Common myeloid progenitor, CD34-positive (primary cell): Measurements from ENCODE around the gene ATRIP.
A peak's percentile ranks its signal among the peaks of the same experiment; 100 is the strongest.

Experiments used
- CTCF ChIA-PET: fragments of 350-600 bp; sonication (Branson Sonifier 250); formaldehyde crosslinking; loops from one replicate; lab custom pipeline; 2021; ENCODE audit warnings: antibody characterized with exemption; lab: Charles Lee
- POLR2A ChIA-PET: fragments of 350-600 bp; sonication (Branson Sonifier 250); formaldehyde crosslinking; loops from one replicate; lab custom pipeline; 2021; ENCODE audit warnings: antibody characterized with exemption; lab: Charles Lee
- DNase-seq, 3 donors: peaks; one replicate each; pipeline versions ENCODE4 v3.0.0 to v3.0.0-alpha.2; 2013
- H3K27ac ChIP-seq, 2 experiments: 1 replicate in 1 of 2; 2 replicates in 1 of 2; pipeline ENCODE4 v1.7.0; 2013; ENCODE audit warnings: inconsistent platforms in 2 of 2, low read length in 2 of 2, mild to moderate bottlenecking in 2 of 2, low read depth in 1 of 2, moderate library complexity in 1 of 2; ENCODE audit not compliant: severe bottlenecking in 2 of 2, insufficient read depth in 1 of 2, poor library complexity in 1 of 2
- H3K27me3 ChIP-seq, 5 experiments: replicated peaks in 2 of 5; 1 replicate in 3 of 5; 2 replicates in 2 of 5; pipeline versions ENCODE4 v1.6.1 to v1.7.0; 2013; ENCODE audit warnings: low read length in 4 of 5, mild to moderate bottlenecking in 2 of 5, moderate library complexity in 2 of 5, inconsistent platforms in 1 of 5; ENCODE audit not compliant: insufficient read depth in 5 of 5, control insufficient read depth in 4 of 5
- H3K36me3 ChIP-seq, 4 experiments: 1 replicate in 2 of 4; 2 replicates in 2 of 4; pipeline versions ENCODE4 v1.6.1 to v1.7.0; 2013; ENCODE audit warnings: low read length in 3 of 4, control low read depth in 1 of 4, mild to moderate bottlenecking in 1 of 4; ENCODE audit not compliant: control insufficient read depth in 4 of 4, insufficient read depth in 4 of 4
- H3K4me1 ChIP-seq, 4 experiments: 1 replicate in 3 of 4; 2 replicates in 1 of 4; pipeline versions ENCODE4 v1.6.1 to v1.7.1; 2013; ENCODE audit warnings: low read length in 3 of 4, mild to moderate bottlenecking in 3 of 4, control low read depth in 1 of 4, inconsistent platforms in 1 of 4, moderate library complexity in 1 of 4; ENCODE audit not compliant: control insufficient read depth in 4 of 4, insufficient read depth in 4 of 4; ENCODE audit errors: control extremely low read depth in 1 of 4
- H3K4me3 ChIP-seq, 7 experiments: 1 replicate in 4 of 7; 2 replicates in 3 of 7; pipeline versions ENCODE4 v1.5.1 to v1.7.0; 2013; ENCODE audit warnings: mild to moderate bottlenecking in 7 of 7, low read length in 6 of 7, moderate library complexity in 6 of 7, inconsistent platforms in 2 of 7, low read depth in 2 of 7, control low read depth in 1 of 7; ENCODE audit not compliant: insufficient read depth in 4 of 7, control insufficient read depth in 1 of 7; ENCODE audit errors: extremely low read depth in 1 of 7
- H3K9me3 ChIP-seq, 5 experiments: 1 replicate in 4 of 5; 2 replicates in 1 of 5; pipeline versions ENCODE4 v1.6.1 to v1.7.1; 2013; ENCODE audit warnings: low read length in 4 of 5, mild to moderate bottlenecking in 2 of 5, inconsistent platforms in 1 of 5, low read depth in 1 of 5, moderate library complexity in 1 of 5; ENCODE audit not compliant: control insufficient read depth in 4 of 5, insufficient read depth in 2 of 5; ENCODE audit errors: control extremely low read depth in 1 of 5
- WGBS: methylation state at CpG from one replicate; pipeline ENCODE4 v1.1.5; 2013; ENCODE audit not compliant: insufficient coverage; 5-methylcytosine and 5-hydroxymethylcytosine counted together

ATRIP gene

GRCh38 chr3:48437812-48438211 lies 8.7 kb upstream of the ATRIP start:
- no peaks in the 10 kb centered on the region for H3K27me3 ChIP-seq
- no peak overlapping the region for H3K4me3 ChIP-seq
- WGBS = 87% methylated on average over 2 of the region's 4 CpGs
- H3K27ac ChIP-seq = no peak overlapping the region
- ChIA-PET POLR2A (no interaction called here), CTCF (interaction anchor here (1.1 to 9.8 kb wide), 6 partner anchors 13 to 205 kb away, joined by 3 to 164 read pairs (median 28); partner anchors contain the start of gene SHISA5)
- no peak for DNase-seq
- peaks cover 8 to 37% (median 22%) of the 10 kb centered on the region in 4 experiments for H3K4me1 ChIP-seq
- H3K36me3 ChIP-seq = peaks cover 4 to 32% (median 13%) of the 10 kb centered on the region in 4 experiments
- H3K9me3 ChIP-seq = no peaks in the 10 kb centered on the region

- peak within 1 kb of the TSS; percentile 74 to 88 for H3K27ac ChIP-seq
- H3K9me3 ChIP-seq = no peaks in the 10 kb centered on the region
- CTCF ChIA-PET = interaction anchor here (0.7 to 2.7 kb wide), 17 partner anchors 11 to 247 kb away, joined by 3 to 24 read pairs (median 4); a partner anchor contains a TSS
- POLR2A ChIA-PET = interaction anchor here (0.7 to 1.4 kb wide), 4 partner anchors 12 to 252 kb away, joined by 3 to 4 read pairs (median 3); partner anchors contain the start of gene CDC25A
- H3K27me3 ChIP-seq = no peaks in the 10 kb centered on the region
- H3K4me1 ChIP-seq = peaks cover 8 to 37% (median 22%) of the 10 kb centered on the region in 4 experiments
- DNase-seq = peak; percentile 97 to 98 (median 97)
- under 1% methylated on average over 50 of the region's 54 CpGs for WGBS
- H3K36me3 ChIP-seq = peaks cover 4 to 24% (median 14%) of the 10 kb centered on the region in 4 experiments
- peak within 1 kb of the TSS; percentile 71 to 99 (median 87) for H3K4me3 ChIP-seq
Observed at GRCh38 chr3:48439820-48440589, 6.5 kb upstream of the ATRIP start, which contains the start of the genes CCDC51 and TMA7. Gene CCDC51 (minus strand): TSS chr3:48440119. CDS start chr3:48435128, 4,991 bp downstream. Gene TMA7 (plus strand): TSS chr3:48440257. CDS start chr3:48440297, 40 bp downstream.

- H3K27ac ChIP-seq = peak overlapping the region; percentile 73 to 88
- 4% methylated on average over 21 of the region's 21 CpGs for WGBS
- POLR2A ChIA-PET = interaction anchor here (1.1 to 1.4 kb wide), 3 partner anchors 33 to 252 kb away, joined by 3 to 4 read pairs (median 3); partner anchors contain the start of gene CDC25A
- H3K4me1 ChIP-seq = peaks cover 8 to 40% (median 23%) of the 10 kb centered on the region in 4 experiments
- no peaks in the 10 kb centered on the region for H3K9me3 ChIP-seq
- peaks cover 4 to 23% (median 14%) of the 10 kb centered on the region in 4 experiments for H3K36me3 ChIP-seq
- H3K27me3 ChIP-seq = no peaks in the 10 kb centered on the region
- H3K4me3 ChIP-seq = peak overlapping the region; percentile 71 to 99 (median 87)
- CTCF ChIA-PET = interaction anchor here (0.7 to 2.7 kb wide), 12 partner anchors 11 to 209 kb away, joined by 3 to 24 read pairs (median 3); a partner anchor contains a TSS
- DNase-seq = peak in 2 of 3 donors; percentile 11 to 26
Observed at GRCh38 chr3:48440590-48440958, 6.0 kb upstream of the ATRIP start.

- Histone ChIP-seq H3K36me3 (peaks cover 4 to 23% (median 14%) of the 10 kb centered on the region in 4 experiments), H3K4me1 (peaks cover 14 to 41% (median 25%) of the 10 kb centered on the region in 4 experiments), H3K9me3 (no peaks in the 10 kb centered on the region), H3K27me3 (no peaks in the 10 kb centered on the region), H3K4me3 (peak overlapping the region in 2 of 7 experiments; percentile 84 to 95), H3K27ac (peak overlapping the region in 1 of 2 experiments; percentile 88)
- 83% methylated on average over 4 of the region's 6 CpGs for WGBS
- CTCF ChIA-PET = interaction anchor here (0.6 to 1.0 kb wide), 4 partner anchors 25 to 180 kb away, joined by 3 to 4 read pairs (median 3); partner anchors contain the start of gene TMEM89
- POLR2A ChIA-PET = no interaction called here
- DNase-seq = no peak
Observed at GRCh38 chr3:48441940-48442339, 4.6 kb upstream of the ATRIP start.

GRCh38 chr3:48445277-48445882 lies 1.2 kb upstream of the ATRIP start:
- DNase-seq = no peak
- Histone ChIP-seq H3K36me3 (peaks cover 4 to 26% (median 14%) of the 10 kb centered on the region in 4 experiments), H3K4me1 (peaks cover 19 to 40% (median 30%) of the 10 kb centered on the region in 4 experiments), H3K27me3 (no peaks in the 10 kb centered on the region), H3K9me3 (no peaks in the 10 kb centered on the region), H3K4me3 (peak overlapping the region in 5 of 7 experiments; percentile 84 to 96 (median 92)), H3K27ac (no peak overlapping the region)
- ChIA-PET CTCF (interaction anchor here (0.6 to 2.7 kb wide), 8 partner anchors 9 to 213 kb away, joined by 3 to 12 read pairs (median 4); no protein-coding TSS in a partner anchor), POLR2A (interaction anchor here (0.5 to 0.7 kb wide), 3 partner anchors 31 to 1892 kb away, joined by 3 to 4 read pairs (median 3); no protein-coding TSS in a partner anchor)
- WGBS = 96% methylated on average over 4 of the region's 6 CpGs

- Histone ChIP-seq H3K4me3 (peak overlapping the region; percentile 80 to 96 (median 92)), H3K27ac (peak overlapping the region in 1 of 2 experiments; percentile 80), H3K9me3 (no peaks in the 10 kb centered on the region), H3K27me3 (no peaks in the 10 kb centered on the region), H3K36me3 (peaks cover 4 to 27% (median 16%) of the 10 kb centered on the region in 4 experiments), H3K4me1 (peaks cover 19 to 34% (median 27%) of the 10 kb centered on the region in 4 experiments)
- POLR2A ChIA-PET = interaction anchor here (0.5 to 1.2 kb wide), 4 partner anchors 10 to 118 kb away, joined by 3 to 5 read pairs (median 4); no protein-coding TSS in a partner anchor
- CTCF ChIA-PET = interaction anchor here (0.7 to 2.7 kb wide), 7 partner anchors 10 to 103 kb away, joined by 3 to 12 read pairs (median 5); no protein-coding TSS in a partner anchor
- DNase-seq = no peak
- 23% methylated on average over 4 of the region's 6 CpGs for WGBS
Observed at GRCh38 chr3:48446043-48446424, 503 bp upstream of the ATRIP start.
